DMS79 (cell line): Measurements from ENCODE around the gene CRIP1.

ENCODE experiments used
- DNase-seq: peaks from one replicate; lab custom pipeline; 2025; lab: John Stamatoyannopoulos, UW

CRIP1 gene

GRCh38 chr14:105507247-105507646, 20.6 kb downstream of the CRIP1 start:
- no peak for DNase-seq

- no peak for DNase-seq
These were observed 21.4 kb downstream of the CRIP1 start for GRCh38 chr14:105508069-105508468.

GRCh38 chr14:105508601-105509000, 21.9 kb downstream of the CRIP1 start:
- no peak for DNase-seq

GRCh38 chr14:105517096-105517495, 30.4 kb downstream of the CRIP1 start:
- no peak for DNase-seq

- DNase-seq: no peak
These were observed 33.4 kb downstream of the CRIP1 start for GRCh38 chr14:105519946-105520698.

GRCh38 chr14:105525326-105525725, 38.6 kb downstream of the CRIP1 start:
- no peak for DNase-seq

GRCh38 chr14:105525861-105526775, 39.4 kb downstream of the CRIP1 start, which contains the start of gene TMEM121:
Gene TMEM121, plus strand, starts transcription at chr14:105526583. Its CDS starts 2,252 bp downstream, at chr14:105528835.
- no peak for DNase-seq

- no peak for DNase-seq
These were observed 40.2 kb downstream of the CRIP1 start for GRCh38 chr14:105526776-105527380.

- no peak for DNase-seq
These were observed 40.7 kb downstream of the CRIP1 start for GRCh38 chr14:105527381-105527825.

GRCh38 chr14:105527826-105528585, 41.3 kb downstream of the CRIP1 start:
- peak; percentile 52 for DNase-seq

GRCh38 chr14:105528586-105529318, 42.1 kb downstream of the CRIP1 start:
- no peak for DNase-seq

- no peak for DNase-seq
These were observed 42.6 kb downstream of the CRIP1 start for GRCh38 chr14:105529319-105529568.

GRCh38 chr14:105529569-105530284, 43.0 kb downstream of the CRIP1 start:
- DNase-seq: no peak

- no peak for DNase-seq
These were observed 43.8 kb downstream of the CRIP1 start for GRCh38 chr14:105530285-105531087.

- no peak for DNase-seq
These were observed 44.6 kb downstream of the CRIP1 start for GRCh38 chr14:105531088-105531893.

- DNase-seq: no peak
These were observed 45.4 kb downstream of the CRIP1 start for GRCh38 chr14:105531894-105532623.

GRCh38 chr14:105532735-105533141, 46.1 kb downstream of the CRIP1 start:
- no peak for DNase-seq

- DNase-seq: no peak
These were observed 46.7 kb downstream of the CRIP1 start for GRCh38 chr14:105533391-105533790.
